ENCODE data around the gene BAIAP2. TPM values are rescaled to one million over a fixed set of nuclear protein-coding genes. Genes with fewer than 3 reads are reported as not detected.

BAIAP2 gene
- total RNA-seq, 1 donor from 2014 or later, result 113 TPM

DNA sequence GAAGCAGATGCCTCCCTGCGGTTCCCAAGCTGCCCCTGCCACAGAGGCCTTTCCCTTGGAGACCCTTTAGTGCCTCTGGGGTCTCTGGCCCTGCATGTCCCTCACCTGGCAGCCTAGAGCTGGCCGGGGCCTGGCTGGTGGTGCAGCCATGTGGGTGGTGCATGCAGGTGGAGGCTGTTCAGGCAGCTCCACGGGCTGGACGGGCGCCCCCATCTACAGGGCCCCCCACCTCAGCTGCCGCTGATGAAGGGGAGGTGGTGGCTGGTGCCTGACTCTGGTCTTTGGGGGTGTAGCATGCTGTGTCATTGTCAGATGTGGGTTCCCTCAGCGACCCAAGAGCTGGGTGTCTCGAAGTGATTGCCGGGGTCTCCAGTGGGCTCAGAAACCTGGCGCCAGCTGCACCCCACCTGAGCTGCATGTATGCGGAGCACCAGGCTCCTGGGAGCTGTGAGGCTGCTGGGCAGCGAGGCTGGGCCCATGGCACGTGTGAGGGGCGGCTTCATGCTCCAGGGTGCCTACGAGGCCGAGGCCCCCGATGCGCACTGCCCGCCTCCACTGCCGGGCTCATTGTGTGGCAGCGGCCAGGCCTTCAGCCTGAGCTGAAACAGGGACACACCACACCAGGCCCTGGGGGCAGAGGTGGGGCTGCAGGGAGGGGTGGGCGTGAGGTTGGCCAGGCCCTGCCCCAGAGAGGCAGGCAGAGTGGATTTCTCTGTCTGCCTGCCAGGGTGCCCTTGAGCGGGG, 57.0 kb downstream of the BAIAP2 start:
- no peaks in the 10 kb centered on the region for H3K27me3 ChIP-seq
- H3K36me3 ChIP-seq, result peaks cover 0 to 11% of the 10 kb centered on the region in 2 donors
- H3K9me3 ChIP-seq, result no peaks in the 10 kb centered on the region
- intact Hi-C loops (cut with DNase I), result no loop called here
- peaks cover 82% of the 10 kb centered on the region for H3K4me1 ChIP-seq
- TF ChIP-seq, protein P1, sequence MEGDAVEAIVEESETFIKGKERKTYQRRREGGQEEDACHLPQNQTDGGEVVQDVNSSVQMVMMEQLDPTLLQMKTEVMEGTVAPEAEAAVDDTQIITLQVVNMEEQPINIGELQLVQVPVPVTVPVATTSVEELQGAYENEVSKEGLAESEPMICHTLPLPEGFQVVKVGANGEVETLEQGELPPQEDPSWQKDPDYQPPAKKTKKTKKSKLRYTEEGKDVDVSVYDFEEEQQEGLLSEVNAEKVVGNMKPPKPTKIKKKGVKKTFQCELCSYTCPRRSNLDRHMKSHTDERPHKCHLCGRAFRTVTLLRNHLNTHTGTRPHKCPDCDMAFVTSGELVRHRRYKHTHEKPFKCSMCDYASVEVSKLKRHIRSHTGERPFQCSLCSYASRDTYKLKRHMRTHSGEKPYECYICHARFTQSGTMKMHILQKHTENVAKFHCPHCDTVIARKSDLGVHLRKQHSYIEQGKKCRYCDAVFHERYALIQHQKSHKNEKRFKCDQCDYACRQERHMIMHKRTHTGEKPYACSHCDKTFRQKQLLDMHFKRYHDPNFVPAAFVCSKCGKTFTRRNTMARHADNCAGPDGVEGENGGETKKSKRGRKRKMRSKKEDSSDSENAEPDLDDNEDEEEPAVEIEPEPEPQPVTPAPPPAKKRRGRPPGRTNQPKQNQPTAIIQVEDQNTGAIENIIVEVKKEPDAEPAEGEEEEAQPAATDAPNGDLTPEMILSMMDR (IDR thresholded peaks at IDR 0.05), result no peak
- TF ChIP-seq POLR2AphosphoS5 (IDR thresholded peaks at IDR 0.05; ENCODE audit: insufficient read depth in 1 of 2, low read depth in 1 of 2) (no peak), POLR2A (IDR thresholded peaks at IDR 0.05) (no peak)
- peak overlapping the region; percentile 94 for H3K27ac ChIP-seq
- DNase-seq (ENCODE audit: extremely low spot score in 2 of 2), result no peak
- no peak overlapping the region for H3K4me3 ChIP-seq

DNA sequence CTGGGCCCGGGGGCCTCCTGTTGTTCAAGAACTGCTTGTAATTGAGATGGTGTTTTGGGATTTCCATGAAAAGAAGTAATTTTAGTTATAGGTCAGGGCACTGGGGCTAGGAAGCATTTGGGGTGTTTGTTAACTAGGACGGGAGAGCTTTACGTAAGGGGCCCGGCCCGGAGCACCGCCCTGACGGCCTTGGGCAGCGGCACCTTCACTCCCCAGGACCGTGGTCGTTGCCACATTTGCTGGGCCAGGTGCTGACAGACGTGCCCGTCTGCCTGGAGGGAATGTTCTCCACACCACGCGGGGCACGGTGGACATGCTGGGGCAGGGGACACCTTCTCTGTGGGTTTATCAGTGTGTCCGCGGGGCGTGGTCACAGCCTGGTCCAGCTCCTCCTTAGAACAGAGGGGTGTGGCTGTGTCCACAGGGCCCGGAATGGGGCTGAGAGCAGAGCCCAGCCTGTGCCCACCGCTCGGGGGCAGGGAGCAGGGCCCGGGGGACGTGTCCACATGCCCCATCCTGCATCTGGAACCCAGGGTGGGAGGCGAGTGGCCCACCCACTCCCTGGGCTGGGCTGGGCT, 57.7 kb downstream of the BAIAP2 start:
- no peaks in the 10 kb centered on the region for H3K27me3 ChIP-seq
- intact Hi-C loops (cut with DNase I), result no loop called here
- no peak overlapping the region for H3K4me3 ChIP-seq
- peak overlapping the region; percentile 94 for H3K27ac ChIP-seq
- peaks cover 0 to 4% of the 10 kb centered on the region in 2 donors for H3K36me3 ChIP-seq
- TF ChIP-seq POLR2AphosphoS5 (IDR thresholded peaks at IDR 0.05; ENCODE audit: insufficient read depth in 1 of 2, low read depth in 1 of 2) (no peak), POLR2A (IDR thresholded peaks at IDR 0.05) (no peak)
- TF ChIP-seq, protein P1 (IDR thresholded peaks at IDR 0.05), result no peak
- peaks cover 82% of the 10 kb centered on the region for H3K4me1 ChIP-seq
- no peaks in the 10 kb centered on the region for H3K9me3 ChIP-seq
- no peak for DNase-seq (ENCODE audit: extremely low spot score in 2 of 2)

DNA sequence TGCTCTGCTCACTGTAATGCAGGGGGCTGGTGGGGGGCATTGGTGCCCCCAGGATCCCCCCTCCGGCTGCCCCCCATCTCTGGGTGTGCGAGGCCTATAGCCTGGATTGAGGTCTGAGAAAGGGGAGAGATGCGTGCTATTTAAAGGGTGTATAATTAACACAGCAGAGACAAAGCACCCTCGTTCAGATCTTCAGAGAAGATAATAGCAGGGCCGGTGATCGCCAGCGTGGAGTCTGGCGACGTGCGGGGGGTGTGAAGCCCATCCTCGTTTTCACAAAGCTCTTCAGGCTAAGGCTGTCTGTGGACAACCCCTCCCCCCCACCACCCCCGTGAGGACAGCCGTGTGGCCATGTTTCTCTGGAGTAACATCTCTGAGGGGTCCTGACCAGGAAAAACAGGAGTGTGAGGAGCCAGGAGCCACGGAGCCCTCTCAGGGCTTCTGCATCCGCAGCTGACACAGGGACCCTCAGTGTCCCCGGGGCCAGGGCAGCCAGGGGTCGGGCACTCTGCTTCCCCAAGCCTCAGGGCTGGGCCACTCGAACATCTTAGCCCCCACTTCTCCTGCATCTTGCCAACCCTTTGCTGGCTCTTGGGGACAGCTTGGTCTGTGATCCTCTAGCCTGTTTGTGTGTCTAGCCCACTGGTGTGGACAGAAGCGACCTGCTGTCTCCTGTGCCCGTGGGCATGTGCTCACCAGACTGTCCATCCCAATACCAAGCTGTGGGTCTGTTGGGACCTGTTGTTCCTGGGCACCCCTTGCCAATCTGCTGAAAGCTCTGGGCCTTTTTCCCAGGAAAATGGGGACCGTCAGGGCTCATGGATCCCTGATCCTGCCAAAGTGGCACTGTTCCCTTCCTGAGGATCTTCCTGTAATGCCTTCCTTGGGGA, 58.9 kb downstream of the BAIAP2 start:
- Histone ChIP-seq H3K4me1 (peaks cover 90% of the 10 kb centered on the region), H3K27ac (peak overlapping the region; percentile 94), H3K4me3 (no peak overlapping the region), H3K9me3 (no peaks in the 10 kb centered on the region), H3K36me3 (no peaks in the 10 kb centered on the region), H3K27me3 (no peaks in the 10 kb centered on the region)
- no peak for DNase-seq (ENCODE audit: extremely low spot score in 2 of 2)
- intact Hi-C loops (cut with DNase I), result no loop called here
- TF ChIP-seq, protein P1 (IDR thresholded peaks at IDR 0.05), result no peak
- no peak for TF ChIP-seq POLR2A (IDR thresholded peaks at IDR 0.05)
- TF ChIP-seq POLR2AphosphoS5 (IDR thresholded peaks at IDR 0.05; ENCODE audit: insufficient read depth in 1 of 2, low read depth in 1 of 2), result no peak

DNA sequence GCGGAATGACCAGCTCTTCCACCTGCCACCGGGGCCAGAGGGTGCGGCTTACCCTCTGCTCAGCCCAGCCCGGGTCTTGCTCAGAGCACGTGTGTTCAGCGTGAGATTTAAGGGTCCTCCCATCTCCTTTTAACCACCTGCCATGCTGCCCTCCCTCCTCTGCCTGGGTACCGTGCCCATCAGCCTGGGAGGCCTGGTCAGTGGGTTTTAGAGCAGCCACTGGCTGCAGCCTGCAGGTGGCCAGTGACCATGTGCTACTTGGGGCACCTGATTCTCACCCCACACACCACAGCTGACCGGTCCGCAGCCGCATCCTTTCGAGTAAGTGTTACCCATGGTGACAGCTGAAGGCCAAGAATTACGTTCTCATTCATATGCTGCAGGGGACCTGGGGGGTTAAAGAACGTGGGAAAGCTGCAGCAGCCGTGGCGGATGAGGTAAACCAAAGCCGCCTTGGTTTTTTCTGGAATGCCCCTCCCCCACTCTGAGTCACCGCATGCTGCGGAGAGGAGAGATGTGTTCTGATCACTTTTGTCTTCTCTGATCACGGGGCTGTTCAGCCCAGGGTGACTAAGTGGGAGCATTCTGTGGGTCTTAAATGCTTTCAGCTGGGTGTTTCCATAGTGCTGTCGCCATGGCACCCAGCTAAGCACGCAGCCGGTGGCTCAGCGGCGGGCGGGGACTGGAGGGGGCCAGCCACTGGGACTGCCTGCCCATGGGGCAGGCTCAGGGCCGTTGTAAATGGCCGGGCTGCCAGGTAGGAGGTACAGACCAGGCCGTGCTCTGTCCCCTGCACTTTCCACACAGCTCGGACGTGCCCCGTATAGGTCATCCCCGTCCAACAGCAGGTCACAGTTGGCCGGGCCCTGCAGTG, 59.8 kb downstream of the BAIAP2 start:
- H3K27ac ChIP-seq, result peak overlapping the region; percentile 94
- intact Hi-C loops (cut with DNase I), result no loop called here
- peak in 1 of 2 donors; percentile 97 for DNase-seq (ENCODE audit: extremely low spot score in 2 of 2)
- H3K9me3 ChIP-seq, result no peaks in the 10 kb centered on the region
- TF ChIP-seq POLR2AphosphoS5 (IDR thresholded peaks at IDR 0.05; ENCODE audit: insufficient read depth in 1 of 2, low read depth in 1 of 2) (peak; percentile 84 to 97), POLR2A (IDR thresholded peaks at IDR 0.05) (no peak)
- TF ChIP-seq, protein P1 (IDR thresholded peaks at IDR 0.05), result peak in 1 of 3 experiments; percentile 5
- peak overlapping the region in 1 of 2 donors; percentile 10 for H3K4me3 ChIP-seq
- H3K27me3 ChIP-seq, result no peaks in the 10 kb centered on the region
- peaks cover 0 to 2% of the 10 kb centered on the region in 2 donors for H3K36me3 ChIP-seq
- peaks cover 84% of the 10 kb centered on the region for H3K4me1 ChIP-seq
